Mammary epithelial cell (primary cell): ENCODE data around the gene NAA15.

Source experiments
- CTCF ChIP-seq, 2 donors: IDR thresholded peaks in 1 of 2; conservative IDR thresholded peaks in 1 of 2; 2 replicates each; pipeline ENCODE4 v1.5.1; 2011 to 2012; ENCODE audit warnings: inconsistent platforms in 2 of 2, low read length in 2 of 2, mild to moderate bottlenecking in 2 of 2, control low read depth in 1 of 2, low read depth in 1 of 2; ENCODE audit not compliant: insufficient read depth in 1 of 2; ENCODE audit errors: extremely low read depth in 1 of 2
- EZH2 ChIP-seq: IDR thresholded peaks from 2 replicates; pipeline ENCODE4 v1.6.1; 2012; ENCODE audit warnings: low read length, inconsistent platforms, borderline replicate concordance

GRCh38 chr4:139461022-139461628 is 159.8 kb downstream of the NAA15 start:
- no peak for TF ChIP-seq CTCF (conservative IDR thresholded peaks at IDR 0.05 in 1 of 2, IDR thresholded peaks at IDR 0.05 in 1 of 2; ENCODE audit: extremely low read depth in 1 of 2, insufficient read depth in 1 of 2, low read depth in 1 of 2, low read length in 2 of 2)
- TF ChIP-seq EZH2: no peak
